Stimulated activated CD8-positive, alpha-beta memory T cell treated with anti-CD3 and anti-CD28 coated beads, Interleukin-7, amount 100 ng/mL, for 1 hour (primary cell): ENCODE results near the gene IGF2R.
"Not testable (repeated sequence)": the region's sequence is repeated elsewhere in the genome, so short reads cannot be mapped to it uniquely, and the experiment has no call there.

Experiments used
- DNase-seq, 2 donors: peaks; one replicate each; pipeline ENCODE4 v3.0.0-alpha.2; 2020; ENCODE audit warnings: low read depth in 2 of 2

Gene IGF2R

DNA sequence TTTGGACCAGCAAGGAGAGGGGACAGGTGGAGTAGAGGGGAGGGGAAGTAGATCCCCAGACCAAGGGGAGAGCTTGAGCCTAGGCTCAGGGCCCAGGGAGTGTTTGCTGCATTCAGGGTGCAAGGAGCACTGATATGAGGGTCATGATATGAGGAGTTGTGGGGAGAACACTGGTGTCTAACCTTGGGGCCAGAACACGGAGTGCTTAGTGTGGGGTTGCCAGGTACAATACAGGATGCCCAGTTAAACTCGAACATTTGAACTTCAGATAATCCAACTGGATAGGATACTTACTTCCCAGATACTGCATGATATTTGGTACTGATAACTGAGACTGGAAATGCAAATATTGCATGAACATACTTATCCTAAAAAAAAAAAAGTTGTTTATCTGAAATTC, 155.1 kb downstream of the IGF2R start:
- no peak for DNase-seq

DNA sequence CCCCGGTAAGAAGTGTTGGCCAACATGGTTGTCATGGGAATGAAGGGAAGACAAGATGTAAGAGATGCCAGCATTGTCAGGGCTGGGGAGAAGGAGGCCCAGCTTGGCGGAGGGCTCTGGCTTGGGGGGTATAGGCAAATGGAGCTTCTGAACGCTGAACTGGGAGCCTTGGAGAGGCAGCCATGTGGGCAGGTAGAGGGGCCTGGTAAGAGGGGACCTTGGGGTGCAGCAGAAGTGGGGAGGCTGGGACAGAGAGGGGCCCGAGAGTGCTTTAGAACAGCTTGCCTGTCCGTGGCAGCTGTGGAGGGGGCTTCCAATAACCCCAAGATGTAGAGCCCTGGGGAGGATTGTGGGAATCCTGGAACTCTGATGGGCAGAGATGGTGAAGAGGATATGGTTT, 155.7 kb downstream of the IGF2R start:
- no peak for DNase-seq

DNA sequence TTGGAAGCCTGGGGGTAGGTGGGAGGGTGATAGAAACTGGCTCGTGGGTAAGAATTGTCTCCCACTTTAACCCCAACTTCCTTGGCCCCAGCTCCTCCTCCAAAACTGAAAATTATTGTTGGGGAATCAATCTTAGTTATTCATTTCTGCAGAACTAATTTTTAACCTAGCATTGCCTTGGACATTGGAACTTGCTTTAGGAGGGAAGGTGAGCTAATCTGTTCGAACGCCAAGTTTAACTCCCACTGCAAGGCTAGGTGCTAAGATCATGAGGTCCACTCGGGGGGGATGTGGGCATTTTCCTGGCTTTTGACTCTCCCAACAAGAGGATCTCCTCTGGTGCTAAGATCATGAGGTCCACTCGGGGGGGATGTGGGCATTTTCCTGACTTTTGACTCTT, 156.2 kb downstream of the IGF2R start:
- not testable (repeated sequence) for DNase-seq

DNA sequence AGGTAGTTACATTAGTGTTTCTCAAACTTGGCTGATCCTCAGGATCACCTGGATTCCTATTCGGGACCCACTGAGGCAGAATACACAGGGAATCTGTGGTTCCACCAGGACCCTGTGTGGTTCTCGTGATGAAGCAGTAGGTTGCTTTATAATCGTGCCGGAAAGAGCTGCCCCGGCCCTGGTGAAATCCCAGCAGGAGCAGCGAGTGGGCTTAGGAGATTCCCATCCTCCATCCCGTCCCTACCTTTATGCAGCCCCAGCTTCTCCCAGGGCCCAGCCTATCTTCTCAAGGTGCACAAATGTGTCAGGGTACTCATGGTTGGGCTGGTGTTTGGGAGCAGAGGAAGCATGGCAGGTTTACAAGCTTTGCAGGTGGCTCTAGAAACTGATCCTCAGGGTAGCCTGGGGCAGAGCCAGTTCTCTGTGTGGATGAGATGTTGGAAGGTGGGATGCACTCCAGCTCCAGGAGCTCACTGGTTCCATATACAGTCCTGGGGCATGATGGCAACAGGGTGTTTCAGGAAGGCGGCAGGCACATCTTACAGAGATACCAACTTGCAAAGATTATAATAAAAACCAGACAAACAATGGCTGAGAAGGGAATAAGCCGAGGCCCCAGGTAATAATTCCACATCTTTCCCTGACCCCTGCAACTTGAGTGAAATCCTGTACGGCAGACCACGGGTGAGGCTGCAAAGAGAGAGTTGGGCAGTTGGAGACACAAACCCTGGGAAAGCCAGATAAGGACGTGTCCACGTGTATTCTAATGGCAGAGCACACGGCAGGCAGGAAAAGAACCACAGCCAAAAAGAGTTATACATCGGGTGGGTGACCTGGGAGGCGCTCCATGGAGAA, 158.6 kb downstream of the IGF2R start:
- no peak for DNase-seq

DNA sequence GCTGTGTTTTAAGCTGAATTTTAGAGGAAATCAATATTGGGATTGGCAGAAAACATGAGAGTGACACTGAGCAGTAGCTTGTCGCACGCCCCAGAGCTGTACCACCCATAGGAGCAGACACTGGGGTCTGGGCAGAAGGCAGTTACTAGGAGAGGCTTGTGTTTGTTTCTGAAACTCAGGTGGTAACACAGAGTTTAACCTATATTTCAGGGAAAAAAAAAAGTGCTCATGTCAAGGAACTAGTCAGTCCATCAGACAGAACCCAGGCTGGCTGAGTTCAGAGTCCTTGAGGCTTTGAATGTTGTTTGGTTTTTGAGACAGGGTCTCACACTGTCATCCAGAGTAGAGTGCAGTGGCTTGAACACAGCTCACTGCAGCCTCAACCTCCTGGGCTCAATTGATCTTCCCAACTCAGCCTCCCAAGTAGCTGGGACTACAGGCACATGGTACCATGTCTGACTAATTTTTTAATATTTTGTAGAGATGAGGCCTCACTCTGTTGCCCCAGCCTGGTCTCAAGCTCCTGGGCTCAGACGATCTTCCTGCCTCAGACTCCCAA, 159.3 kb downstream of the IGF2R start:
- DNase-seq: no peak

DNA sequence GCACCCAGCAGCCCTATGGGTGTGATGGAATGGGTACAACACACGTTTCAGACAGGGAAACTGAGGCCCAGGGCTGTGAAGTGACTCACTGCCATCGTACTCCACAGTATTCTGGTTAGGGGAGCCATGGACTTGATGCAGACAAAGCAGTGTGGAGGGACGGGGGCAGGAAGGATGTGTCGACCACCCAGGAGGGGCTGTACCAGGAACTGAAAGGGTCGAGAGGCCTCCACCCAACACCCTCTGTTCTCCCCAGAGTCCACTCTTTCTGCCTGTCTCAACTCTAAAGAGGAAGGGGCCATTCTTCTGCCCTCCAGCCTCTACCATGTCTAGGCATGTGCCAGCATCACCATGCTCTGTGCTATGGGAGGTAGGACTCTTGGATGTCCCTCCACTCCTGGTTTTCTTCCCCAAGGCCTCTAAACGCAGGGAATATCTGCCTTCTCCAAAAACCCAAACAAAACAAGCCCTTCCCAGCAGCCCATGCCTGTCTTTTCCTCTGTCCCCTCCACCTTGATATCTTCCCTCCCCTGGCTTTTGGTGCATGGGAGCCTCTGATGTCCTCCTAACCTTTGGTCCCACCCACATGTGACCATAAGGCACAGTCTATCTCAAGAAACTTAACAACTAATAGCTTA, 160.1 kb downstream of the IGF2R start:
- DNase-seq: no peak

DNA sequence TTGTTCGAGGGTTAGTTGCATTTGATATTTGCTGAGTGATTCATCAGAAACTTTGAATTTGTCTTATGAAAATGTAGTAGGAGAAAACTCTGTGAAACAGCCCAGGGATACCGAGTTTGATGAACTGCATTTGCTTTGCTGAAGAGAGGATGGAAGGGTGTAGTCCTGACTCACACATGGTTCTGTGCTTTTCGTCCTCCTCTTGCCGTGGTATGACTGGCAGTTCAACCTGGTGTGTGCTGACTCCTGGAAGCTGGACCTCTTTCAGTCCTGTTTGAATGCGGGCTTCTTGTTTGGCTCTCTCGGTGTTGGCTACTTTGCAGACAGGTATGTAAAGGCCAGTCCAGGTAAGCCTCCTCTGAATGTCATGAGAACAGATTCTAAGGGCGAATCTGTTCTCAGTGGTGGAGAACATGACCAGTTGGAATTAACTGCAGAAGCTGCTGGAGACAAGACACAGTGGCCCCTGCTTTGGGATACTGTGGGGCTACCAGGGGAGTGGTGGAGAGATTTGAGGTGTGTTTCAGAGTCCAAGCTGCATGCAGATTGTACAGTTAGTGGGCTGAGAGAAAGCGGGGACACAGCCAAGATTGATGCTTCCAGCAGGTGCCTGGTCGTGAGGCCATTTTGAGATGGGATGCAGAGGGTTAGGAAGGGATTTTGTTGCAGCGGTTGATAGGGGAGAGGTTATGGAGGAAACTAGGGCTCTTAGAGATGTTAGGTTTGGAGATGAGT, 161.2 kb downstream of the IGF2R start:
- no peak for DNase-seq

DNA sequence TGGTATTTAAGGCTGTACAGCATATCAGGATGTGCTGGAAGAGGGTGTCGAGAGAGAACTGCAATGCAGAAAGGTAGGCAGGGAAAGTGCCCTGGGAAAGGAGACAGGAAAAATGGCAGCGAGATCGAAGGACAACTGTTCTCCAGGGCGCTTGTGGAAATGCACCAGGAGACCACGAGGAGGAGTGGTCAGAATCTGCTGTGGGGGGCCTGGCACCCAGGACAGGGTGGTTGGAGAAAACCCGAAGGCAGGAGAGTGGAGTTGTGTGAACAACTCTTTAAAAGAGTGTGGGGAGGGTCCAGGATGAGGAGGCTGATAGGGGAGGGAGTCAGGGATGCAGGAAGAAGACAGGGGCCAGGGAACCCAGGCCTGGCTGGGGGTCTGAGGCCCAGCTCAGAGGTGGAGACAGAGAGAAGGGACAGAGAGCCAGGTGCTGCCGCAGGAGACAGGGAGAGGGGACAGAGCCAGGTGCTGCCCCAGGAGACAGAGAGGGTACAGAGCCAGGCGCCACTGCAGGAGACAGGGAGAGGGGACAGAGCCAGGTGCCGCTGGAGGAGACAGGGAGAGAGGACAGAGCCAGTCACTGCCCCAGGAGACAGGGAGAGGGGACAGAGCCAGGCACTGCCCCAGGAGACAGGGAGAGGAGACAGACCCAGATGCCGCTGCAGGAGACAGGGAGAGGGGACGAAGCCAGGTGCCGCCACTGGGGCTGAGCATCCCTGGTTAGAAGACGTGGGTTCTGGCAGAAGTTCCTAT, 162.0 kb downstream of the IGF2R start:
- no peak for DNase-seq

DNA sequence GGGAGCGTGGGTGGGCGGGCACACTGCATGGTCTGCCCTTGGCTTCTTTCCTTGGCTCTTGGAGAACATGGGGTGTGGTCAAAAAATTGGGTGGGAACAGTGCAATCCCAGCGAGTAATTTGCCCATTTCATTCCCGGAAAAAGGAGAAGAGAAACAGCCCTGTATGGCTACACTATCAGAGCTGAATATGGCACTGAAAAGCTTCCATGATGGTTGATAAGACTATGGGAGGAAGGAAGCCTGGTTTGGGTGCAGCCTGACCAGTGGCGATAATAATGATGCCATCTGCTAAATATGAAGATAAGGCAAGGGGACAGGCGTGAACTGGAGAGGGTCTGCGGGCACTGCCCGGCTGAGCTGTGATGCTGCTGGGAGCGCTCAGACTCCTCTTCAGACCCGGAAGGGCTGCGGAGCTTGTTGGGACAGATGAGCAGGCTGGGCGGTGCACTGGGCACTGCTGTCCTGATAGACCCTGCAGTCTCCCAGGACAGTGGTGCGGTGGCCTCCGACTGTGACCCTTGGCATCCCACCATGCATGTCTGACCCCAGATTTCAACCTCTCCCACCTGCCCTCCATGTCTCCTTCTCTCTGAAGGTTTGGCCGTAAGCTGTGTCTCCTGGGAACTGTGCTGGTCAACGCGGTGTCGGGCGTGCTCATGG, 162.9 kb downstream of the IGF2R start:
- no peak for DNase-seq

DNA sequence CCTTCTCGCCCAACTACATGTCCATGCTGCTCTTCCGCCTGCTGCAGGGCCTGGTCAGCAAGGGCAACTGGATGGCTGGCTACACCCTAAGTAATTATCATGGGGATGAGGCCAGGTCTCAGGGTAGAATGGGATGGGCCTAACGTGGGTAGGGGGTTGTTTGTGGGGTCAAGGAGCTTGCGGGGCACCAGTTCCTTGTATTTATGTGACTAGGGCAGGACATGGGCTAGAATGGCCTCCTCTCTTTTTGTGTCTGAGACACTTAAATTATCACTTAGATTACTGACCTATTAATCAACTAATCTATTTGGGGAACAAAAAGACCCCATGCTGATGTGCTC, 163.4 kb downstream of the IGF2R start:
- no peak for DNase-seq

DNA sequence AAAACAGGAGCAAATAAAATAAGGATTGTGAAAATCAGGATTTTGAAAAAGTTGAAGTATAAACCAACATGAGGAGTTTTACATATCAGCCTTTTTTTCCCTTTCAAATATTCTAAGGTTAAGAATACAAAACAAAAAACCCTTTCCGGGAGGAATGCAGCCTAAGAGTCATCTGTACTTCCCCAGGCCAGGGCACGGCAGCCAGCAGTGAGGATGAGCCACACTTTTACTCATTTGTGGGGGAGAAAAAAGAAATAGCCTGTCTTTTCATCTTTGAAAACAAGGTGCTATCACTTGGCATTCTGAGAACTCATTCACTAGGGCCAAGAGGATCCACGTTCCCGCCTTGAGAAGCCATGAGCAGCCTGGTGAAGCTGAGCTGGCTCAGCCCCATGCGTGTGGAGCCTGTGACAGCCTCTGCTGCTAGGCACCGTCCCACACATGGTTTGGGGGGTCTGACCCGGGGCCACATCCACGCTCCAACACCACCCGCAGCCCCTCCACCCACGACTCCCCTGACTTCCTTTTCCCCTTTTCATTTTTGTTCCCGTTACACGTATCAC, 164.0 kb downstream of the IGF2R start:
- DNase-seq: no peak

DNA sequence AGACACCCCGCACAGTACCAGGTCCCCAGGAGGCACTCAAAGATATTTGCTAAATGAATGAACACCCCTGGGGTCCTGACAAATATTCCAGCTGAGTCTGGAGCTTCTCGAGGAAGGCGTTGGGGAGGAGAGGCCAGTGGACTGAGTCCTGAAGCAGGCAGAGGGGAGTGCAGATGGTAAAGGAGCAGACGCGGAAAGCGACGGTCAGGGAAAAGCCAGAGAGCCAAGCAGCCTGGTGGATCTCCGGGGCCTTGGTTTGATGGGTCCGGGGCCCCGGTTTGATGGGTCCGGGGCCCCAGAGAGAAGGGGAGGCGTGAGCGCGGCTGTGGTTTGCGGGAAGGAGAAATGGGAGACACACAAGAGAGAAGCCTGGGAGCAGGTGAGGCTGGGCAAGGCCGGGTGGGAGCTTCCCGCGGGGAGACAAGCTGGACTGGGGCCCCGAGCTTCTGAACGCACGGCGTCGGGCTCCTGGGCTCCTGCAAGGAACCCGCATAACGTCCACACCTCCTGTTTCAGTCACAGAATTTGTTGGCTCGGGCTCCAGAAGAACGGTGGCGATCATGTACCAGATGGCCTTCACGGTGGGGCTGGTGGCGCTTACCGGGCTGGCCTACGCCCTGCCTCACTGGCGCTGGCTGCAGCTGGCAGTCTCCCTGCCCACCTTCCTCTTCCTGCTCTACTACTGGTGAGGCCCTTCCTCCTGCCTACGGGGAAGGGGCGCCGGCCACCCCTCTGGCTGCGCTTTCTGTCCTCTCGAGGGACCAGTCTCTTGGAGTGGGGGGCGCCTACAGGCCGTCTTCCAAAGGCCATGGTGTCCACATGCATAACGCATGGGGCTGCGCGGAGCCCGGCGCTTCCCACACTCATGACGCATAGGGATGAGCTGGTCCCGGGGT, 164.8 kb downstream of the IGF2R start:
- DNase-seq: no peak

DNA sequence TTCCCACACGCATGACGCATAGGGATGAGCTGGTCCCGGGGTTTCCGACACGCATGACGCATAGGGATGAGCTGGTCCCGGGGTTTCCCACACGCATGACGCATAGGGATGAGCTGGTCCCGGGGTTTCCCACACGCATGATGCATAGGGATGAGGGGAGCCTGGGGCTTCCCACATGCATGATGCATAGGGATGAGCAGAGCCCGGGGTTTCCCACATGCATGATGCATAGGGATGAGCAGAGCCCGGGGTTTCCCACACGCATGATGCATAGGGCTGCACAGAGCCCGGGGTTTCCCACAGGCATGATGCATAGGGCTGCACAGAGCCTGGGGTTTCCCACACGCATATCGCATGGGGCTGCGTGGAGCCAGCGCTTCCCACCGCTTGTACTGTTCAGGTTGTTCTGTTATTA, 165.5 kb downstream of the IGF2R start:
- DNase-seq: not testable (repeated sequence)

DNA sequence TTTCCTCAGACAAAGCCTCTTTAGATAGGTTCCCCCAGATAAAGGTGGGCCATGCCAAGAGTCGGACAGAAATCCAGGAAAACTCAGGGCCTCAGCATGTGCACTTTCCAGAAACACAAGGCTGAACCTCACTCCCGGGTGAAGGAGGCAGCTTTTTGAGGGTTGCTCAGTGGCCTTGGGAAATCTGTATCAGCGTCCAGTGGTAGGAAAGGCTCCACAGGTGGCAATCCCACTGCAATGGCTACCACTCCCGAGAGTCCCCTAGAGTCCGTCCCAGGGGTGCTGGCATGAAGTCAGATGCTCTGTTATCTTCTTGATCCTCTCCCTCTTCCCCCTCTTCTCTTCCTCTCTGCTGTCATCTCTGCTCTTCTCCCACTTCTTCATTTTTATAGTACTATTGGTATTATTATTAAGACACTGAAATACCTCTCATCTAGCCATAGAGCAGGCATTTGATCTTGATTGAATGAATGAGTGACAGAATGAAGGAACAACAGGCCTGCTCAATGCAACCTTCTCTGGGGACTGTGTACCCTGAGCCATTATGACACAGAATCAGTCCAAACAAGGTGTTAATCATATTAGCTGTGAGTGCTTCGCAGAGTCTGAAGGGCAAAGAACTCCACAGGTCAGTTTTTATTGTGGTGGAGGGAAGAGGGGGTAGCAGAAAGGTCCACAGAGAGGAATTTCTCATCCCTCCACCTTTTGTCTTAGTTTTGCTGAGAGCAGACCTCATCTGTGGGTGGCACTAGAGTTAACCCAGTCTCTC, 166.1 kb downstream of the IGF2R start:
- no peak for DNase-seq

DNA sequence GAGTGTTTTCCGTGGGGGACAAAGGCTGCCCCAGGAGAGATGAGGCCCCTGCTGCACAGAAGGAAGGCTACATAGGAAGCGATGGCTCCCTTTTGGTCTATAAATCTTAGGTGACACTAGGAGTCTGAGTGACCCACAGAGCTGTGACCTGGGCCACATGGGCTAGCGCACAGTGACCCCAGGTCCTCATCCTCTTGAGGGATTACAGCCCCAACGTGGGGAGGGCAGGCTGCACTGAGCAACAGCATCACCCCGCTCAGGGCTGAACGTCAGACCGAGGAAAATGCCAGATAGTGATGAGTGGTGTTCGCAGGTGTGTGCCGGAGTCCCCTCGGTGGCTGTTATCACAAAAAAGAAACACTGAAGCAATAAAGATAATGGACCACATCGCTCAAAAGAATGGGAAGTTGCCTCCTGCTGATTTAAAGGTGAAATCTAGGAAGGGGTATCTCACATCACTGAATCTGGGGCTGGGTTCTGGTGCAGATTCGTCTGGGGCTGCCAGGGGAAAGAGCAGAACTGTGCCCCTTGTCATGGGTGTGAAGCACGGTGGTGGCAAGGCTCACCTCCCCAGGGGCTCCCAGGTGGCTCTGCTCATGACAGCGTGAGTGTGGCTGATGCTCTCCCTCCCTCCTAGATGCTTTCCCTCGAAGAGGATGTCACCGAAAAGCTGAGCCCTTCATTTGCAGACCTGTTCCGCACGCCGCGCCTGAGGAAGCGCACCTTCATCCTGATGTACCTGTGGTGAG, 167.2 kb downstream of the IGF2R start:
- no peak for DNase-seq

DNA sequence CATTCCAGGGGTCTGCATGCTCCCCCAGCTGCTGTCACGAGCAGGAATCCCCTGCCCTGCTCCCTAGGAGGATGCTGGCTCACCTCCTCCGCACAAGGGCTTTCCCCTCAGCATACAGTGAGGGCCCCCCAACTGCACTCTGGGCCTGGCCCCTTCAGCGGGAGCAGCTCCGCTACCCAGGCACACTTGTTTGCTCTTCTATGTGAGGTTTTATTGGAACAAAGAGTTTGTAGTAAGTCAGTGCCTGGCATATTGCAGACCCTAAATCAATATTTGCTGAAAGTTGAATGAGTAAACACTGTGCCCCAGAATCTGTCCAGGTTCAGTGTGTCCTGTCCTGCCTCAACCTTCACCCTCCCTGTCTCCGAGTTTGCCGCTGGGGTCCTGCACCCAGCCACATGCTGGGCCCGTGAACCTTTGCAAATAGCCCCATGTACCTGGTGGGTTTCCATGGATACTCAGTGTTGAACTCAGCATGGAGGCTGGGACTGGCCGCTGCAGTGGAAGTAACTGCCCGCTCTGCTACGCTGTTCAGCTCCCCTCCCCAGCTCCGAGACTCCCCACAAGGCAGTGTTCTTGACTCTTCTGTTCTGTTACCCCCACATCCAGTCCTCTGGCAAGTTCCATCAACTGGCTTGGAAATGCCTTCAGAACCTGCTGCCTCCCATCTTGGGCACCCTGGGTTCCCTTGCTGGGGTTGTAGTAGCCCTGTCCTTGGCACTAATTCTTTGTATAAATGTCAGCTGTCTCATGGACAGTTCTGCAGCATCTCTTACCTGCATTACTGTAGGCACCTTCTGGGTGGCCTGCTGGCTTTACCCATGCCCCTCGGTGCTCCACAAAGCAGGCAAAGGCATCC, 168.5 kb downstream of the IGF2R start:
- no peak for DNase-seq
